CD4-positive, alpha-beta T cell treated with Interleukin-17A for 4 hours (primary cell): Measurements from ENCODE around the gene HOXA1.

ENCODE experiments used
- DNase-seq: peaks from one replicate; pipeline ENCODE4 v3.0.0-alpha.2; 2020; ENCODE audit warnings: mixed read lengths

HOXA1 gene

DNA sequence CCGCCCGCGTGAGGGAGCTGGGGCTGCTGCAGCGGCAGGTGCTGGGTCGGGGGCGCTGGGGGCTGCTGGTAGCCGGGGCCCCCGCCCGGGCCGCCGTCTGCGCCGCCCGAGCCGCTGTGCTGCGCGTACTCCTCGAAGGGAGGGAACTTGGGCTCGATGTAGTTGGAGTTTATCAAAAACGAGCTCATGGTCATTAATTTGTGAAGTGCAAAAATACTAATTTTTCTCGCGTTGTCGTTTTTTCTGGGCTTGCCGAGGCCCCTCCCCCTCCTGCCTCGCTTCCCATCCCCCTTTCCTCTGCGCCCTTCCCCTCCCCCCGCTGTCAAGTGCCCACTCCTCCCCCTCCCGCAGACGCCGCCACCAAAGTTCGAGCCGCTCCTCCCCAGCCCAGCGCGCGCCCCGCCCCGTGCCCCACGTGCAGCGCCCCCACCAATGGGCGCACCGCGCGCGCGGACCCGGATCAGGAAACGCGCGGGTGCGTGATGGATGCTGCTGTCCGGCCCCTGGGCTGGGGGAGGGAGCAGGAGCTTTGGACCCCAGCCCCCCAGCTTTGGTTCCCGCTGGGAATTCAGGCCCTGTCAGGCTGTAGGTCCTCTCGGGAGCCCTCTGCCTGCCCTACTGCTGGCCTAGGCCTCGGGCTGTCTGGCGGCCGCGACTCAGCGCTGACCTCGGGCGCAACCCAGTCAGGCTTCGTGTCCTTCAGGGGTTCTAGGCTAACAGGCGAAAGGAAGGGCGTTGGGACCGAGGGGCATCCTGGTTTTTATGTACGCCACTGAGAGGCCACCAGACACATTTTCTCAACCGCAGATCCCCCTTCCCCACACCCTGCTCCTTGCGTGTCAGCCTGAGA lies 35.0 kb upstream of the HOXA1 start, which contains the start of gene HOXA4:
Gene HOXA4, minus strand, starts transcription at position 218 of the 850 bp plus-strand sequence. Its CDS starts 24 bp downstream, at position 194.
- DNase-seq: peak; percentile 86

DNA sequence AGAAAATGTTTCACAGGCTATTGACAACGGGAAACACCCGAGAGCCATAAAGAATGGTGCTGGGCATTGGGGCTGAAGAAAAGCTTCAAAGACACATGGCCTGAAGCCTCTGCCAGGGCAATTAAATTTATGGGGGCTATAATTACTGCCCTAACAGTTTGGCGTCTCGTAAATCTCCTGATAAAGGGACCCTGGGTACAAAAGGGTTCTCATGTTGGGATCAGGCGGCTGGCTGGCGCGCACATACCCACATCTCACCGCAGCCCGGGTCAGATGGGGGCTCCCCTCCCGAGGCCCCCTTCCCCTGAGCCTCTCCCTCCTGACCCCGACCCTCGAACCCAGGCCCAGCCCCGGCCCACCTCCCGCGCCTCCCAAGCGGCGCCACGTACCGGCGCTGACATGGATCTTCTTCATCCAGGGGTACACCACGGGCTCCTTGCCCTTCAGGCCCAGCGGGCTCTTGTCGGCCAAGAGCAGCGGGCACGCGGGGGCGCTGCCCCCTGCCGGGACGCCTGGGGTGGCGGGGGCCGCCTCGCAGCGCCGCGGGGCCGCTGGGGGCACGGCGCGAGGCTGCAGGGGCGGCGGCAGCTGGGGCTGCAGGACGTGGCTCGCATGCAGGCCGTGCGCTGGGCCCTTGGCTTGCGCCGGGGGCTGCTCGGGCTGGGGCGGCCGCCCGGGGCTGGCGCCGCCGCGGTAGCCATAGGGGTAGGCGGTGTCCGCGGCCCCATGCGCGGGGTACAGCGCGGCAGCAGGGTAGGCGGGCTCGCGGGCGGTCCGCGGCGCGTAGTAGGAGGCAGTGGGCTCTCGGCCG lies 34.1 kb upstream of the HOXA1 start:
- peak; percentile 30 for DNase-seq

DNA sequence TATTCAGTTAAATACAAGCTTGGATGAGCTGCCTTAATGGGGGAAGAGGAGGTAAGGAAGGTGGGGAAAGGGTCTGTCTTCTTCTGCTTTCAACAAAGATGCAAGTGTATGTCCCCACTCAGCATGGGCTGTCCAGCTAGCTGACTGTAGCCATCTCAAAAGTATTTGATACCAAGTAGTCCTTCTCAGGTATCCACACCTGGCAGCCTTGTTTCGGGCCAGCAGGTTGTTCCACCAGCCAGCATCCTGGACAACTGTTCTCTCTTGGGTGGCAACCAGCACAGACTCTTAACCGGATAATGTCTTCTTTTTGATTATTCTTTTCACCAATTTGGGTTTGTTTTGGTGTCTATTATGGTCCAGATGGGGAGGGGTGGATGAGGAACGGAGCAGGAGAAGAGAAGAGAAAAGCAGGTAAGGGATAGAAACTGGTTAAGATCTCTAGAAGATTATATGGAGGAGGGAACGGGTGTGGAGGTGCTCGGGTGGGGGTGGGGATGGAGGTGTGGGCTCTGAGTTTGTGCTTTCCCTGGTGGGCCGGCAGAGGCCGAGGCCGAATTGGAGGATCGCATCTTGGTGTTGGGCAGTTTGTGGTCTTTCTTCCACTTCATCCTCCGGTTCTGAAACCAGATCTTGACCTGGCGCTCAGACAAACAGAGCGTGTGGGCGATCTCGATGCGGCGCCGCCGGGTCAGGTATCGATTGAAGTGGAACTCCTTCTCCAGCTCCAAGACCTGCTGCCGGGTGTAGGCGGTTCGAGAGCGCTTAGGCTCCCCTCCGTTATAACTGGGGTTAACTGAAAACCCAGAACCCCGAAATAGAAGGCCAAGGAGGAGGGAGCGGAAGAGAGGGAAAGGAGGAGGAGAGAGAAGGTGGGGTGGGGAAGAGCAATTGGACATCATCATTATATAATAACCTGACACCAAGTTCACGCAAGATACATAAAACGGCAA lies 33.3 kb upstream of the HOXA1 start:
- DNase-seq: no peak

DNA sequence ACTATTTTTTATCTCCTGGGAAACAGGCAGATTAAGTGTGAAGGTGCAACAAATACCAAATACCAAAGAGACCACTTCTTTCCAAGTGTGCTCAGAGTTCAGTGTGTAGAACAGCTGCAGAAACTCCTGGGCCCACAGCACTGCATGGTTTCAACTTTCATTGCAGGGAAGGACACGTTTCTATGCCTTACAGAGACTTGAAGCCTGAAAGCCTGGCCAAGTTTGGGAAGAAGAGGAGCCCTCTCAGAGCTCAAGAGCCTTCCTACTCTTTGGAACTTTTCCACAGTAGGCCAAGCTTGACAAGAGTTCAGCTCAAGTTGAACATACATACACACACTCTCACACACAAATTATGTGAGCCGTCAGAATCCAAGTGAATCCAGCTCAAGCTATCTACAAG lies 32.2 kb upstream of the HOXA1 start:
- no peak for DNase-seq

DNA sequence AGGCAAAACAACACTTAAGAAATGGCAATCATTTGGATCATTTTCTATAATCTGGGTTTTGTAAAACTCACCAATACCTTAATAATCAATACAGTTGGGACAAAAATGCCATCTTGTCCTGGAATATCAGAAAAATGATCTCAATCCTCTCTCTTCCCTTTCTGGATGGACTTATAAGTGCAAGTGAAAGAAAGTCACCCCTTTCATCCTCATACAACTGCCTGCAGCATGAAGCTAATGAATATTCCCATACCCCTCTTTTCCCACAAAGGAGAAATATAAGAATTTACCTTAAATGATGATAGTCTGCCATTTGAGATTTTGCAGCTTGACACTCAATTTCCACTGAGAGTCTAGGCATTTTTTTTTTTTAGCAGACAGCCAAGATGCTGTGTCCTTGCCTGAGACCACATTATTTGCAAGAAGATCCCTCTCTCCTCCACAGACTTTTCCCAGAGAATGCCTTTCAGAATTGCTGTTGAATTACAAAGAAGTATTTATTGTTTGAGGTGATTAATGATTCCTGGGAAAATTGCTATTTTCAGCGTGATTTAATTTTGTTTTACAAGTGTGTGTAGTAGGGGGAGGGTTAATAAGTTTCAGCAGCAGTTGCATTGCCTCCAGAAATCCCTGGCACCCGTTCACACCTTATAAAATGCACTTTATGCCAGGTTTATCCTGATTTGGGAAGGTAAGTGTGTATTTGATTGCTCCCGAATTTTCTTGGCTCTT lies 31.0 kb upstream of the HOXA1 start:
- DNase-seq: no peak

DNA sequence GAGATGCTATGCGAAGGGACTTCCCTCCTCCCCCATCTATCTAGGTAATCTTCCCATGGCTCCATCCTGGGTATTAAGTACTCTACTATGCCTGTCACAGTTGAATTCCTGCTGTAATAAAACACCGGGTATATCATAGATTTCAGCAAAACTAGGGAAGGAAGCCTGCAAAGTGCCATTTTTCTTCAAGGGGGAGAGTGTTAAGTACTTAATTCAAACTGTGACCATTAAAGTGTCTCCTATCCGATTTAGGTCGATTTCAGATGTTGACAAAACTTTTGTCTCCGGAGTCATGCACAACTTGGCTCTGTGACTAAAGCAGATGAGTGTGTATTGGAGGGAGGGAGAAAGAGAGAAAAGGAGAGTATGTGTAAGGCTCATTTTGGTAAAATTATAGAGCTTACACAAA lies 30.2 kb upstream of the HOXA1 start:
- DNase-seq: no peak

DNA sequence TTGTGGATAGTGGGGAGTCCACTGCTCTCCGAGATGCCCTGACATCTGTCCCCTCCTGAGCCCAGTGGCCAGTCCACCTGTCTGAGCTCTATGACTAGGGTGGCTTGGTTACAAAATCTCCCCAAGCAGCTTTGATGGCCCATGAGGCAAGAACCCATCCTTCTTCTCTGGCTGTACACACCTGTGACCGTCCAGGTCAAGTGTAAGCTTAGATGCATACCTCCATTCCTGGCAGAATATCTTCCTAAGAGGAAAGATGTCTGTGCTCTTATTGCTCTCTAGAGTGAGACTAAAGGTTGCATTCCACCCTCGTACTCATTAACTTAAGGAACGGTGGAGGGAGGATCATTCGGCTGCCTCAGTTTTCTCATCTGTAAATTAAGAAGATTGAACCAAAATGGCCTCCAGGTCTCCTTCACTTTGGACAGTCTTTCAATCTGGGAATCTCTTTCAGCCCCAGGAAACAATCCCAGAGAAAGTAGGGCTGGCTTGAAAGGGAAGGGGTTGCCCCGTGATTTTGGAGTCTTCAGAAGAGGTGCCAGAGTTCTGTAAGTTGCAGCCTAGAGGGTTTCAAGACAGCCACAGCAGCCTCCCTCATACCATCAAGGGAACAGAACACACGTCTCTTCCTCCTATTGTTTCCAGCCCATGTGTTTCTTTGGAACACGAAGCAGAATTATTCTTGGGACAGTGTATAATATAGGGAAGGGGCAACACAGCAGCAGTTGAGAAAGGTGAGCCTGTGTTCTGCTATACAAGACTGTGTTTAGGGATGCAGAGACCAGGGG lies 29.3 kb upstream of the HOXA1 start:
- DNase-seq: no peak

DNA sequence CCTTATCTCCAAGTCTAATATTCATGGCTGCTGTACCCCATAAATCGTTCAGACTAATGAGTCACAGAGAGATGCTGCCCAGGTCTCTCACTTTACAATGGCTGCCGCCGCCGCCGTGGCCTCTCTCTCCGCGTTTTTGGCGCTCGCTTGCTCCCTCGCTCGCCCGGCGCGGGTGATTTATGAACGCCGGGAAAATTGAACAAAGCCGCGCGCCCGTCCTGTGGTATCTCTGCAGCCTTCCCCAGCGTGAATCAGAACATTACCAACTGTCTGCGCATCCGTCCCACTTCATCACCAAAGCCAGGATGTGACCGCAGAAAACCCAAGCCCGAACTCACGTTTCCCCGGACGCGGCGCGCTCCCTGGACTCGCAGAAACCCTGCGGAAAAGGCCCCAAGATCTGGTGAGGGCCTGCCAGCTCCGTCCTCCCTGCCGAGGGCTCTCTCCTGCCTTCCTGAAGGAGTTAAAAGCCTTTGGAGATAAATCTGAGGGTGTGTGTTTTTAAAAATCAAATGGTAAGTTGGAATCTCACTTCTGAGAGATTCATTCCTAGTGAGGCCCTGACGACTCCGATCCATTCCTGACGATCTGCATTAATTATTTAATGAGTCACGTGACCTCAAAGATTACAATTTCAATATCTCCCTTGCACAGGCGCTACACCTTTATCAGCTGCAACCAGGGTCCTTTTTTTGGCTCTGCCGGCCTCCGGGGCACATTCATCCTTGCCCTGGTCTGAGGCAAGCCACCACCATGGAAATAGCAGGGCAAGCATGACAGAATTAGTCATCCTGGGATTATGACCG lies 28.5 kb upstream of the HOXA1 start:
- DNase-seq: no peak

DNA sequence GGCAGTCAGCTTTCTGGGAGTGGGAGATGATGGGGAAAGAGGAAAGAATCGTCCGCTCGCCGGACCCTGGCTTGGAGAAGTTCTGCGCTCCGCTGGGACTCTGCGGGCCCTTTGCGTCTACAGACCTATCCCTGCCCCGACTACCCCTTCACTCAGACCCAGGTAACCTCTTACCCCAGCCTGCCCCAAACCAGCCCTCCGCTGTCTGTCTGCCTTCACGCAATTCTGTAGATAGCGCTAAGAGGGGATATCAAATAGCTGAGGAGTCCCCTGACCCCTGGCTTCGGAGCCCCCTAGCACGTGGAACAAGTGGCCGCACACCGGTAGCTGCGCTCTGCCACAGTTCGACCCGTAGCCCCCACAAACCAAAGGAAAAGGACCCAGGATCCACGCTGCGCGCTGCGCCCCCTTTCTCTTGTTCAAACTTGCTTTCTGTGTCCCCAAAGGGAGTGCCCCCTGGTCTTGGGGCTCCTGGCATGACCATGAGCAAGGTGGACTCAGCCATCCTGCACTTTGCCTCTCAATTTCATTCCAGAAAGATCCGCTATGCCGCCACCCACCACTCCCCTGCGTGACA lies 27.8 kb upstream of the HOXA1 start:
- DNase-seq: no peak

DNA sequence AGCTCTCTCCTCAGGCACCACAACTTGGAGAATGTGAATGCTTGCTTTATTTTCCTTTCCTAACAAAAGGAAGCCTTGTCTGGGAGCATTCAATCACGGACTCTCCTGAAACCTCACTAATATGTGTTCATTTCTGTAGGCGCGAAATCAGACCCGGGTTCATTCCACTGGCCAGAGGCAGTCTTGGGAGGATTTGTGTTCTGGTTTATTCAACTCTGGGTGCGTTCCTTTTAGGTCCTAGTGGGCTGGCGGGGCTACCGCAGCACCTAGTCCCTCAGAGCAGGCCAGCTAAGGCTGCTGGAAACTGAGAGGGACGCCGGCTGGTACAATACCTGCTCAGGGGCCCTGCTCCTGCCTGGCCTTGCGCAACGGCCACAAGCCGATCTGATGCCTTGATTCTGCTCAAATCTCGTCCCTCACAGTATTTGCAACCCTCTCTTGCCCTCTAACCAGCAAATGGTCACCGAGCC lies 27.2 kb upstream of the HOXA1 start:
- DNase-seq: no peak

DNA sequence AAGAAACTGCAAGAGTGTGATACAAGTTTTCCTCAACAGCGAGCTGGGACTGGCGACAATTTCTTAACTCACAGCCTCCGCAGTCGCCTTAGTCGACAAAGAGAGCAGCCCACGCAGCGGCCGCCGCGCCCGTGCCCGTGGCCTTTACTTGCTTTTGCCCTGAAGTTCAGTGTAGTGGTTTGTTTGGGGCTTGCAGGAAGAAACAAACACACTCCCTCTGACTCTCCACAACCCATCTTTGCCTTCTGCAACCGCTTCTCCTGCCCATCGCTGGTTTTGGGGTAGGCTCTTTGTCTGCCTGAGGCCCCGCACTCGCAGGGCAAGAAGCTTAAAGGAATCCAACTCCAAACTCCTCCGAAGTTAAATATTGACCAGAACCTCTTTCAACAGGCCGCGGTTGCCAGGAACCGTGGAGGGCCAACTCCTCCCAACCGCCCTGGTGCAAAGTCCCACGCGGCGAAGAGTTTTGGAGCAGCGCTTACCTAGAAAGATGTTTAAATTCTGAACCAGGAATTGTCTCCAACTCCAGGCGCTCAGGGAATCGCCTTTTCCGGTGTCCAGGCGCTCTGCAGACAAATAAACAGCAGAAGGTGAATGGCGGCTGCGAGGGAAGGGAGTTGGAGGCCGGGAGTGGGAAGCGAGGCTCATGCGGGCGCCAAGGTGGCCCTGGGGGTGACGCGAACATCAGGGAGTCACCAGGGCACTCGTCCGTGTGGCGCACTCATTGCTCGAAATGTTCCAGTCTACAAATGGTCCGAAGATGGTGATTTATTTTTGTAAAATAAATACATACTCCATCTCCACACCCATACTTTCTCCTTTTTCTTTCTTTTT lies 26.5 kb upstream of the HOXA1 start:
- no peak for DNase-seq

DNA sequence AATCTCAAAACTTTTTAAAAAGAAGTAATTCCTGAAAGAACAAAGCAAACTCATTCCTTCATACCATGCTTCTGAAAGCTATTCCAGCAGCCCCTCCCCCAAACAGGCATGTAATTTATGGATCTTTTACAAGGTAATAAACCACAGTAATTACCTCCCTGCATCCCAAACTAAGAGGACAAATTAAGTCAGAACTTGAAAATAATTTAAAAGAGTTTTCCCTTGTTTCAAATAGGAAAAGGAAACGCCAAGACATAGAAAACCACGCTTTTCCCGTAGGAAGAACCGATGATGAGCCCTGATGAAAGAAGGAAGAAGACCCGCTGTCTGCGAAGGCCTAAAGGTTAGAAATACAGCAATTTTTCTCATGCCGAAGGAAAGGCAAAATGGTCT lies 25.9 kb upstream of the HOXA1 start:
- DNase-seq: no peak

DNA sequence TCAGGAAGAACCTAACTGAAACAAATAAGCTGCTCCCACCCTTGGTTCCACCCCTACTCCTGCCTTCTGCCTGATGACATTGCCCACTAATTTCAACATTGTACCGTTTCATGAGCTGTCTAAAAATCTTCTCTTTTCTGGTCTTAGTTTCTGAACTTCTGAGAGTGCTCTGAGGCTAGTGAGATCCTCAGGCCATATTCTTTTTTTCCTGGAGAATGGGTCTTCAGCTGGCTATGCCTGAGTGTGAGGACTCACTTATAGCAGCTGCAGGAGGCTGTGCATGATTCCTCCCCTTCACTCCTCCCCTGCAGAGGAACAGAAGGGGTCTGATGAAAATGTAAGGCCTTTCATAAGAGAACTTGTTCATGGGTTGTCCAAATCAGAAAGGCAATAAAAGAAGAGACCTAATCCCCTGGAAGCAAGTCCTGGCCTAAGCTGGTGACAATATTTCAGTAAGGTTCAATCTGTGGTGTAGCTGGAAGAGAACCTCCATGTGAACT lies 23.7 kb upstream of the HOXA1 start:
- DNase-seq: no peak

DNA sequence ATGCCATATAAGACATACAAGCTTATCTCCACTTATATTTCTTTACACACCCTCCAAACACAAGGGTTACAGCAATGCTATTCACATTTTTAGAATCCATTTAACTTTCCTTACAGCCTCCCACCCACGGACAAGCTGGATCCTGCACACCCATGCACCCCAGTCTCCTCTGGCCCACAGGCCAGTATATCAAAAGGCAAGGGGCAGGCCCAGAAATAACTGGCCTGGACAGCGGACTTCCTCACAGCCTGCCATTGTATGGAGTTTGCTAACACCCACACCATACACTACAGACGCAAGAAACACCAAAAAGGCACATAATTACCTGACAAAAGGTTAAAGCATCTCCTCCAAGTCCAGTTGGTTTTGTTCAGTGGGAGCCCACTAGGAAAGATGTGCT lies 22.8 kb upstream of the HOXA1 start:
- no peak for DNase-seq

DNA sequence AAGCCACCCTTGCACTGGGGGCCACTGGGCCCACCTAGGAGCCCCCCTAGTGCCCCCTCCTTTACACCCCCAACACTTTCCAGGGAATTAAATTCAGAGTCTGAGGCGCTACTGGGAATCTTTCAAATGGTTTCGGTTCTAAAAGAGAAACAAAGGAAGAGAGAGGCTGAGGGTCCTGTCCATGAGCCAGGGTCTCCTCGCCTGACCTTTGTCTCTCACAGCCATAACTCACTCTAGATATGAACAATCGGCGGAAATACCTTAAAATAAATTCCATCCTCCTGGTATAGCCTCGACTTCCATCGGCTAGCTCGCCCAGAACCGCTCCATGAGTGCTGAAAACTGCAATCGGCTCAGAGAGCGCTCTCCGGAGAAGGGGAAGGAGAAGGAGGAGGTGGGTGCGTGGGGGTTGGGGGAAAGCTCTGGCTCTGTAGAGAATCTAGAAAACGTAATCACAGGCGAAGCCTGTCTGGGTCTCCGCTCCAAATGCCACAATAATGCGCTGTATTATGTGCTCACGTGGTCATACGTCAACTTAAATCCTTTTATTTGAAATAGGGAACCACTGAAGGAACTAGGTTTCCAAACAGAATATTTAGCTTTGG lies 22.2 kb upstream of the HOXA1 start:
- DNase-seq: no peak

DNA sequence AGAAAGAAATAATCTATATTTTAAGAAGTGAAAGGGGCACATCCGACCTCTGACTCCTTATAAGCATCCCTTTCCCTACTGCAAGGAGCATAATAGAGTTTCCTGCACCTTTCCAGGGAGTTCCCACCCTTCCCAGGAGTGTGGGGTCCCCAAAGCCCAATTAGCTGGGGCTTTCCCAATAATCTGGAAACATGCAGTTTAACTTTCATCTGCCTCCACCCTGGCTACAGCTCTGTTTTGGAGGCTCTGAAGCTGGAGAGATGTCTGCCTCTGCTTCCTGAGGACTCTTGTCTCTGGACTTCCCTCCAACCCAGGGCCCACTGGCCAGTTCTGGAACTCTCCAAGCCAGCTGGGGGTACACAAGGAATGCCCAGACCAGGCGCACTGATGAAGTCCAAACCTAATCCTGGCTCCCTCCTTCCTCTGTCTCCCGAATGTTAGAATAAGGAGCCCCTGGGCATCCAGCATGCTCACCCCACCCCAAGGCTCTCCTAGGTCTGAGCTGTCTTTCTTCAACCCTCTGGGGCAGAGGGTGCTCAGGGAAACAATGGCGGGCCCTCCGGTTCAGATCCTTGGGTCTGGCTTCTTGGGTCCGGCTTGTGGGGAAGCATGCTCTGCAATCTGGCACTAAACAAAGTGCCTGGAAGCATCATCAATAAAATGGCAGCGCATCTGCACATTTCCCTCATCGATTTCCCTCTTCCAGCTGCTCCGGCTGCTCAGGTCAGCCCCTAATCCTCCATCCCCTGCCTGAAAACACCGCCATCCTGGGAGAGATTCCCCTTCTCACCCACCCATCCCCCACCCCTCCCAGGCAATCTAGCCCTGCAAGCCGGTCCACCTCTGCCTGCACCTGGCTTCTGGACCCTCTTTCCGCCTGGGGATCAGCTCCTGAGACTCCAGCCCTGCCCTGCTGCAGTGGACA lies 21.4 kb upstream of the HOXA1 start:
- DNase-seq: no peak
